ENCODE data around the gene RGS17. TPM values are rescaled to one million over a fixed set of nuclear protein-coding genes. Genes with fewer than 3 reads are reported as not detected.
"Not testable (repeated sequence)": the region's sequence is repeated elsewhere in the genome, so short reads cannot be mapped to it uniquely, and the experiment has no call there.

The RGS17 gene
- total and polyA plus RNA-seq, 12 donors: 0.04 to 0.41 (median 0.17) TPM; not detected in 1

- intact Hi-C loops (cut with DNase I): loop anchor here in 3 of 10 donors (1.0 to 2.0 kb wide), 2 partner anchors 19 kb away; partner anchors contain the start of gene FBXO5 (in 3 of the 3)
Observed at GRCh38 chr6:153001767-153002612, 129.1 kb downstream of the RGS17 start.

GRCh38 chr6:153000790-153001189 is 130.3 kb downstream of the RGS17 start:
- WGBS, 2 donors: 94 to 98% methylated on average over 9 of the region's 9 CpGs
- H3K27me3 ChIP-seq; ATAC-seq; DNase-seq; intact Hi-C loops (cut with DNase I); H3K9me3 ChIP-seq: not testable (repeated sequence)
- Histone ChIP-seq H3K36me3 (peaks cover 0 to 43% (median 8%) of the 10 kb centered on the region in 9 donors), H3K27ac (peak overlapping the region in 3 of 10 donors; percentile 3 to 87 (median 4)), H3K4me1 (peaks cover 9 to 67% (median 45%) of the 10 kb centered on the region in 9 donors), H3K4me3 (peak overlapping the region in 7 of 10 donors; percentile 3 to 85 (median 70))

More at GRCh38 chr6:153001767-153002612, 129.1 kb downstream of the RGS17 start:
- peak overlapping the region; percentile 73 to 97 (median 92) for H3K27ac ChIP-seq
- H3K27me3 ChIP-seq: no peaks in the 10 kb centered on the region
- peak in 1 of 9 donors; percentile 23 for TF ChIP-seq CTCF (IDR thresholded peaks at IDR 0.05)
- peaks cover 9 to 58% (median 40%) of the 10 kb centered on the region in 9 donors for H3K4me1 ChIP-seq
- H3K9me3 ChIP-seq: no peaks in the 10 kb centered on the region
- WGBS, 2 donors: 2 to 3% methylated on average over 20 to 25 of the region's 31 CpGs
- peak overlapping the region; percentile 67 to 85 (median 74) for H3K4me3 ChIP-seq
- peaks cover 0 to 31% (median 8%) of the 10 kb centered on the region in 9 donors for H3K36me3 ChIP-seq
- ATAC-seq (peak in 3 of 8 donors; percentile 3 to 28 (median 5)), DNase-seq (peak in 1 of 2 donors; percentile 4)

- intact Hi-C loops (cut with DNase I): no loop called here
- TF ChIP-seq CTCF (IDR thresholded peaks at IDR 0.05): no peak
- H3K4me3 ChIP-seq: no peak overlapping the region
- DNase-seq (no peak), ATAC-seq (no peak)
- peaks cover 9 to 72% (median 49%) of the 10 kb centered on the region in 9 donors for H3K4me1 ChIP-seq
- H3K36me3 ChIP-seq: peaks cover 0 to 46% (median 8%) of the 10 kb centered on the region in 9 donors
- no peaks in the 10 kb centered on the region for H3K9me3 ChIP-seq
- no peaks in the 10 kb centered on the region for H3K27me3 ChIP-seq
- H3K27ac ChIP-seq: peak overlapping the region in 2 of 10 donors; percentile 3 to 4
Observed at GRCh38 chr6:153000243-153000642, 130.8 kb downstream of the RGS17 start.

- DNase-seq; H3K4me3 ChIP-seq; ATAC-seq; intact Hi-C loops (cut with DNase I); H3K27me3 ChIP-seq; H3K9me3 ChIP-seq; H3K27ac ChIP-seq: not testable (repeated sequence)
- WGBS, 2 donors: 64 to 73% methylated on average over 2 of the region's 2 CpGs
- peaks cover 9 to 73% (median 49%) of the 10 kb centered on the region in 9 donors for H3K4me1 ChIP-seq
- peaks cover 0 to 53% (median 8%) of the 10 kb centered on the region in 9 donors for H3K36me3 ChIP-seq
Observed at GRCh38 chr6:152999538-152999937, 131.5 kb downstream of the RGS17 start.

- peaks cover 0 to 37% (median 7%) of the 10 kb centered on the region in 9 donors for H3K4me1 ChIP-seq
- ATAC-seq (no peak), DNase-seq (no peak)
- H3K36me3 ChIP-seq: peaks cover 0 to 94% (median 37%) of the 10 kb centered on the region in 9 donors
- H3K27ac ChIP-seq: peak overlapping the region in 1 of 10 donors; percentile 5
- H3K4me3 ChIP-seq: no peak overlapping the region
- TF ChIP-seq CTCF (IDR thresholded peaks at IDR 0.05): no peak
- intact Hi-C loops (cut with DNase I): no loop called here
- no peaks in the 10 kb centered on the region for H3K27me3 ChIP-seq
- no peaks in the 10 kb centered on the region for H3K9me3 ChIP-seq
Observed at GRCh38 chr6:152993847-152994246, 137.2 kb downstream of the RGS17 start.
